GM21447 (cell line): Measurements from ENCODE around the gene MSL3B.

ENCODE experiments used
- ATAC-seq: cut with Tn5 transposase; IDR thresholded peaks from one replicate; pipeline ENCODE4 v1.9.1; 2021; ENCODE audit not compliant: unreplicated experiment

Gene MSL3B

DNA sequence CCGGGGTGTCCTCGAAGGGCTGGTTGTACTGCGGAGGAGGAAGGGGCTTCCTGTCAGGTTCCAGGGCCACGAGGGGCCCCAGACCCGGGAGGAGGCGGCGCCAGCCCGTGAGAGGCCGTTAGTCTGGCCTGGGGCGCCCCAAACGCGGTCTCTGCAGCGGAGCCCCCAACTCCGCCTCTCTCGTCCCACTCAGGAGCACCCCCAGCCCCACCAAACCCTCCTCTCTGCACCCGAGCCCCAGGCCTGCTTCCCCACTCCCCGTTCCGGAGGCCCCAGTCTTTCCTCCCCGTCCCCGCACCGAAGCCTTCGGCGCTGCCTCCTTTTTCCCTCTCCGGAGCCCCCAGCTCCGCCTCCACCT is 14.3 kb downstream of the MSL3B start:
- ATAC-seq = no peak

DNA sequence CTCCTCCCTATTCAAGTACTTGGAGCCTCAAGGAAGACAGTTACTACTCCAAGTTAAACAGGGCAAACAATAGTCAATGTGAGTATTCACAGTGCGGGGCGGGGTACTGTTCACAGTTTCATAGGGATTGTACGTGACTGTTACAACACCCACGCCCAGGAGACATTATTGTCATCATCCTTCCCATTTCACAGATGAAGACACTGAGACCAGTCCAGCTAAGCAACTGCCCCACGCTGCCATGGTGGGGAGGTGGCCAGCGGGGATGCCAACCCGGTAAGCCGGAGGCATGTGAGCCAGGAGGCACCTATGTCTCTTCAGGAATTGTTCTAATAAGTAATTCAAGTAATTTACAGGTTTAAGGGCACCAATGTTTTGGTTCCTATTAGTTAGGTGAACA is 14.8 kb downstream of the MSL3B start:
- ATAC-seq = no peak

DNA sequence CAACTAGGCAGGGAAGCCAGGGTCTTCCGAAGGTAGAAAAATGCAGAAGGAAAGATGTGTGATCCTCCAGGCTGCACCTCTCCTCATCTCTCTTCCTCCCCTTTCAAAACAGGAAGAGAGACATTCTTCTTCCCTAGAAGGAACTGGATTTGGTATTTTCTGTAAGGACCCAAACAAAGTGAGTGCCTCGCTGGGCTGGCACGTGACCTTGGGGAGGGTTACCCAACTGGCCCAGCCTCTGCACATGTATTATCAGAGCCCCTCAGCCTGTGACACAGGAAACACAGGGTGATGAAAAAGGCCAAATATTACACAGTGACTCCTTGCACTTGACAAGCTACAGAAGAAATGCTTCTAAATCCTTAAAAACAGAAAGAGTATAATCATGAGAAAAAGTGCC is 16.1 kb downstream of the MSL3B start:
- no peak for ATAC-seq

DNA sequence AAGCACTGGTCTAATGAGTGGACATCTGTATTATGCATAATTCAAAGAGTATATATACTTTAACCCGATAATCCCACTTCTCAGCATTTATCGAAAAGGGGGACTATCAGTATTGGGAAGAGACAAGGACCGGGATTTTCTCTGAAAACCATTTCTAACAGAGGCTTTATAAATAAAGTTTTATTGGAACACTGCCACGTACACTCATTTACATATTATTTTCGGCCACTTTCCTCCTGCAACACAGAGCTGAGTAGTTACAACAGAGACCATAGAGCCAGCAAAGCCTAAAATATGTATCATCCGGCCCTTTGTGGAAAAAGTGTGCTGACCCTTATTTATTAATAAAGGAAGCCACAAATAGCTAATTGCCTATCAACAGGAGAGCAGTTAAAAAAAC is 17.0 kb downstream of the MSL3B start:
- ATAC-seq = no peak

DNA sequence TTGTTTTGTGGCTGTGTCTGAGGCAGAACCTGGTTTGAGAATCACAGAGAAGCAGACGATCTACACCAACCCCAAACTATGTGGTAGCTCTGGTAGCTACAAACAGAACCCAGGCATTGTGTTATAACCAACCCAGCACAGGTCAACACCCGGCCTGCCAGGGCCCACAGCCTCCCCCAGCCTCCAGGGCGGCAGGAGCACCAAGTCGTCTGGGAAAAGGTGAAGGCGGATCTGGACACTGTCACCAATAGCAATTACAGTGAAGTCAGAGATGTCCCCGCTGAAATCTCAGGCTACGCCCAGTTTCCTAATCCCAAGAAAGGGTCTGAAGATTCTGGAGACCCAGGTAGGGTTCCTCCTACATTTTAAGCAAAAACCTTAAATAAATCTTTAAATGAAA is 17.4 kb downstream of the MSL3B start:
- no peak for ATAC-seq

DNA sequence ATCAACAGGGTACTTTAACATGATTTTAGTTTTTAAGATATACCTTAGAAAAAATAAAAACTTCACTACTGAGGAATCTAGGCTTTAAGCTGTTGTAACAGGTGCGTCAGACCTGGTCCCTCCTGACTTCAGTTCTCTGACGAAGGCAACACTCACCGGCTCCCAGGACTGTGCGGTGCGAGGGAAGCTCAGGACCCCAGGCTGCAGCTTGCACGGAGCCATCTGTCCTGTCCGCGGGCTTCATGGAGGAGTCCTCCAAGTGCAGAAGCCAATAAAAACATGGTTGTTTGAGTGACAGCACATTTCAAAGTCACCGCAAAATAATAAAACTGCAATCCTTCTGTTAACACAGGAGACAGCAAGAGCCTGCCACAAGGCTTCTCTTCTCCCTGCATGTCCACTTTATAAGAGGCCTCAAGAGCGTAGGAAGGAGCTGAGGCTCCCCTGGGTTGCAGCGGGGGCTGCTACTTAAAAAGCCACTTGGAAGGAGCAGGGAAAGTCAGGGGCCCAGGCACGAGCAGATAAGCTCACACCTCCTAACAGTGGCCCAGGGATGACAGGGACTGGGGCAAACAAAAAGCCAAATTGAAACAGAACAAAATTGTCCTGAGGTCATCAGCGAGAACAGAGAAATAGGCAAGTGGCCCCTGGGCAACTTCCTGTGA is 18.4 kb downstream of the MSL3B start:
- ATAC-seq = no peak

DNA sequence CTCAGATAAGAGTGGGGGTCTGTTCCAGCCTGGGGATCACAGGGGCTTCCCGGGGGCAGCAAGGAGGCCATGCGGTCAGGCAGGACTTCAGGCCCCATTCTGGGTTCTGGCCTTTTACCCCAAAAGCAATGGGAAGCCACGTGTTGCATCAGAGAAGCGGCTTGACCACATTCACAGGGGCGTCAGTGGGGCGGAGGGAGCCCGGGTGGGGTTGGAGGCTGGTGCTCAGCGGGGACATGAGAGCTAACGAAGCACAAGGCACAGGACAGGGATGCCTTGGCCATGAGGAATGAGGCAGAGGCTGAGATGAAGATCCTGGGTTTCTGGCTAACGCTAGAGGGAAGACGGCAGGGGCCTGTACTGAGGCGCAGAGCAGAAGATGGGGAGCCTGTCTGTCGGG is 19.9 kb downstream of the MSL3B start:
- no peak for ATAC-seq

DNA sequence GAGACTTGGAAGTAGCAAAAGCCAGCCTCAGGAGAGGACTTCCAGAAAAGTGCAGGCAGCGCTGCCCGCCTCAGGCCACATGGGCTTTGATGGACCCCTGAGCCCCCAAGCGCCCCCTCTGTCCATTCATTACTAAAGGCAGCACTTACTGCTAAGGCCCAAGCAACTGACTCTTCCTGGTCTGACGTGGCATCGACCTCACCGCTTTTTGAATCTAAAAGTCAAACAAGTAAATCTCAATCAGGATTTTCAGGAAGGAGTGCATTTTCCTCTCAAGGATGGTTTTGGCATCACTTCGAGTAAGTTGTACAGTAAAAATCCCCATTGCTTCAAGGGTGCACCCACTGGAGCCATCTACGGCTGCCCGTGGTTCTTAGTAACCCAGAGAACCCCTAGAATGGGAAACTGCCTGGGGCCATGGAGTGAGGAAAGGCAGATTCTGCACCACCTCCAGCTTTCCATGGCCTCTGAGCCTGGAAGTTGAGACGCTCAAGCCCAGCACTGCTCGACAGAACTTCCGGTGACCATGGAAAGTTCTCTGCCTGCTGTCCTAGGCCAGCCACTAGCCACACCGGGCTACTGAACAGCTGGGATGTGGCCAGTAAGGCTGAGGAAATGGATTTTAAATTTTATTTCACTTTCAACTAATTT is 20.8 kb downstream of the MSL3B start:
- ATAC-seq = no peak

DNA sequence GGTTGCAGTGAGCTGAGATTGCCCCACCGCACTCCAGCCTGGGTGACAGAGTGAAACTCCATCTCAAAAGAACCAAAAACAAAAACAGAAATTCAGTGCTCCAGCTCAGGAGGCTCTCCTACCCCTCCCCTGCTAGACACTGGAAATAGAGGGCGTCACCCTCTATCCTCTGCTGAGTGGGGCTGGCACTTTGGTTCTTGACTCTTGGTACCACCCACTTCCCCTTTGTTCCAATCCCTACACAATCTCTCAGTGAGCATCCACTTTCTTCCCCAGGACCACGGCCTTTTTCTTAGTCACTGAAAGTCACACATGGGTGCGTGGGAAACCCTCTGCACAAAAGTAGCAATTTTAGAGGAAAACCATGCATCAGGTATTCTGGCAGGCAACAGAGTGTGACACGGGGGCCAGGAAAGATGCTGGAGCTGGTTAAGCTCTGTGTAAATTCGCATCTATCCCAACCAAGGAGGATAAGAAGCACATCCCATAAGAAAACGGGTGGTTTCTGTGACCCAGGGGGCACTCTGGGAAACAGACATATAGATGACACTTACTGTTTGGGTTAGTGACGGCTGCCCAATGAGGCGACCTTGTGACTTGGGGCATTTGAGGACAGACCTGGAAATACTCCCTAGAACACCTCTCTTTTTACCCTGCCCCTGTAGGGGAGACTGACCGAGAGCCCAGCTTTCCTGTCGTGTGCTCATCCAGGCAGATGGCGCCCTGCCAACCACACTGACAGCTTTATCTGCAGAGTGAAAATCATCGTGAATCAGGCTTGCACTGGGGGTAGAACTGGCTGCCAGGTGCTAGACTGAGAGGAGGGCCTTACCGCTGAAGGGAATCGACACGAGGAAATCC is 21.6 kb downstream of the MSL3B start:
- no peak for ATAC-seq

DNA sequence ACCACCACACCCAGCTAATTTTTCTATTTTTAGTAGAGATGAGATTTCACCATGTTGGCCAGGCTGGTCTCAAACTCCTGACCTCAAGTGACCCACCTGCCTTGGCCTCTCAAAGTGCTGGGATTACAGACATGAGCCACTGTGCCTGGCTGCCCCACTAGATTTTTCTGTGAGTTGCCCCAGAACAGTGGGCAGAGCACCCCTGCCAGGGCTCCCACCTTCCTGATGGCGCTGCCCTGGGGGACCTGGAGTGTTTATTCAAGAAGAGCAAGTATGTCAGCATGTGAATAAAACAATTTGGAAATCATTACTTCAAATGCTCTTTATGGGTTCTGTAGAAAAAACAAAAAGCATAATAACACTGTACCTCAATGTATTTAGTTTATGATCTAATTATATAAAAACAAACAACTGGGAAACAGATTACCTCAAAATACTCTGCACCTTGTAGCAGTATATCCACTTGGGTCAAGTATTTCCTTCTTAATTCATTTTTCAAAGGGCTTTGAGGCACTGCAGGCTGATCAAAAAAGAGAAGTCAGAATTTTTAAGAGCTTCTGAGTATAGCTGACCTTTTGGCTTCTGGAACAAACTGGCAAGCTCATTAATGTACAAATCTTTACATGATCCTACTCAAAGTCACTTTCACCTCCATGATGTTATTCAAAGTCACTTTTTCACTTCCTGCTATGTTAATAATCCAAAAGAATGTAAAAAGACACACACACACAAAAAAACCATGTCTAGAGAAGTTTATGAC is 22.7 kb downstream of the MSL3B start:
- no peak for ATAC-seq

DNA sequence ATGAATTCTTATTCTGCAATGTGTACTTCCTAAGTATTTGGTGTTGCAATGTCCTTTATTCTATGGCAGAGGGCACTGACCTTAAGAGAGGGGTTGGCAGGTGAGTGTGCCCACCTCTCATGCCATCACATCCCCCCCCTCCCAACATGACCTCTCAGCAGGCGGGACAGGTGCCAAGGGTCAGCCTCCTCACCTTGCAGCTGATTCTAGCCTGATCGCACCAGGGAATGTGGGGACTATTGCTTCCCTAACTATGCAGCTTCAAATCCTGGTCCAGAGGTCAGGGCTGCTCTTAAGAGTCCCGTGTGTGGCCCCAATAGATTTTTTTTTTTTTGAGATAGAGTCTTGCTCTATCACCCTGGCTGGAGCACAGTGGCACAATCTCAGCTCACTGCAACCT is 23.4 kb downstream of the MSL3B start:
- no peak for ATAC-seq

DNA sequence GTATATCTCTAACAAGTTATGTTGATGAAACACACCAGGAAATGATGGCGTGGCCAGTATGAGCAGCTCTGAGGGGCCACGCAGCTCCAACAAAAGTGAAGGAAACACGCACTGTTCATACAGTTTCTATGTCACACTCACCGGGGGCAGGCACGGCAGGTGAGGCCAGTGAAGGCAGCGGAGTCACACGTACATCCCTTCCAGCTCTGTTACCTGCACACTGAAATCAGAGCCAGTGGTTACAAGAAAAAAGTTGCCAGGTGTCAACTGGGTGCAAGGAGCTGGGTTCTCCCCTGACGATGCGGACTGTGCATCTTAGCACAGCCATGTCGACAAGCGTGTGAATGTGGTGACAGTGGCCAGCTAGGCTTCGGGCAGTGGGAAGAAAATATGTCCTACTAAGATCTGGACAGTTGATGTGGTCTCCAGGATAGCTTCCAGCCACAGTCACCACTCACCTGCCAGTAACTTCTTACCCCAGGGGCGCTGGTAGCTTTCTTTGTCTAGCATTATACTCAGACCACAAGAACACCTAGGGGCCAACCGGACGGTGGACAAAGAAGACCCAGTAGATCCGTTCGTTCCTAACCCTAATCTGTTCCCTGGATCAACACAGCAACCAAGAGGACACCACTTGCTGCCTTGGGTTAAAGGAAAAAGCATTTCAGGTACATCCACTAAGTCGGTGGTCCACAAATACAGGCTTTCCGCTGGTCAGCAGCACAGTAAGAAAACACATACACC is 23.9 kb downstream of the MSL3B start:
- ATAC-seq = no peak

DNA sequence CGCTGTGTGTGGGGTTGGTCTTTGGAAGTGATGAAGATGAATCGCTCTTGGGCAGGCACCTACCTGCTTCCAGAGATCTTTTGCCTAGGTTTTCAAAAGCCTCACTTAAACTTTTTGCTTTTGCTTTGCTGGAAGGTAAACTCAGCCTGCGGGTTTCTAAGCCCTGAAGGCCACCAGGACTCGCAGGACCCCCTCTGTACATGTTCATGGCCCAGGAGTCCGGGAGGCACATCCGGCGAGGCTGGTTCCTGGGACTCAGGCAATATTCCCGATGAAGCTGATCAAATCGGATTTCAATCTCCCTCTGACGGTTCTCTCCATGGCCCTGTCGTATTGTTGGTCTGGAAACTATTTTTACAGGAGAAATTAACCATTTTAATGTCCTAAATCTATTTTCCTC is 27.0 kb downstream of the MSL3B start:
- no peak for ATAC-seq

DNA sequence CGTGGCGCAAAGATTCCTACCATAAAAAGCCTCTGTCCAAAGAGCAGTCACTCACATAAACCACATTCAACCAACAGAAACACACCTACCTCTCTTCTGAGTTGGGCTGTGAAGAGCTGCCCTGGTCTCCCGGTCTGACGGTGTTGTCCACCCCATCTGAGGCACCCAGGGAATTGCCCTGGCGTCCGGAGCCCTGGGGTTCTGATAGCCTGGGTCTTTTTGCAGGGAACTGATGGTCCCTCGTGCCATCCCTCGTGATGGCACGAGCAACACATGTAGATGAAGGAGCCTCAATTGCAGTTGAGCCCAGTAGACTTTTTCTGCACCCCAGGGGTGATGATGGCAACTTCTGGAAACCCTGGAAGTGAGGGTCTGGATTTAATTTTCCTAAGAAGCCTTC is 27.7 kb downstream of the MSL3B start:
- no peak for ATAC-seq

DNA sequence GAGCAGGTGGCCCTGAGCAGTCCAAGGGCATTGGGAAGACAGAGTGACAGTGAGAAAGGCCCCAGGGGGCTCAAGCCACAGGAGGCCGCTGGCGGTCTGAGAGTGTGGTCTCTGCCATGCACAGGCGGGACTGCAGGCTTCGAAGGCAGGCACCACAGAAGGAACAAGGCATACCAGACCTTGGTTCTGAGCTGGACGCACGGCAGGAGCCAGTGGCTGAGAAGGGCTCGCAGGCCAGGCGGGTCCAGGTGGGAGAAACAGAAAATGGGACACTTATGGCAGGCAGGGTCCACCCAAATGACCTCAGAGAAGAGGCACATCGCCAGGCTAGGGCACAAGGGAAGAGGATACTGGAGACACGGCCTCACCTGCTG is 28.8 kb downstream of the MSL3B start:
- ATAC-seq = no peak

DNA sequence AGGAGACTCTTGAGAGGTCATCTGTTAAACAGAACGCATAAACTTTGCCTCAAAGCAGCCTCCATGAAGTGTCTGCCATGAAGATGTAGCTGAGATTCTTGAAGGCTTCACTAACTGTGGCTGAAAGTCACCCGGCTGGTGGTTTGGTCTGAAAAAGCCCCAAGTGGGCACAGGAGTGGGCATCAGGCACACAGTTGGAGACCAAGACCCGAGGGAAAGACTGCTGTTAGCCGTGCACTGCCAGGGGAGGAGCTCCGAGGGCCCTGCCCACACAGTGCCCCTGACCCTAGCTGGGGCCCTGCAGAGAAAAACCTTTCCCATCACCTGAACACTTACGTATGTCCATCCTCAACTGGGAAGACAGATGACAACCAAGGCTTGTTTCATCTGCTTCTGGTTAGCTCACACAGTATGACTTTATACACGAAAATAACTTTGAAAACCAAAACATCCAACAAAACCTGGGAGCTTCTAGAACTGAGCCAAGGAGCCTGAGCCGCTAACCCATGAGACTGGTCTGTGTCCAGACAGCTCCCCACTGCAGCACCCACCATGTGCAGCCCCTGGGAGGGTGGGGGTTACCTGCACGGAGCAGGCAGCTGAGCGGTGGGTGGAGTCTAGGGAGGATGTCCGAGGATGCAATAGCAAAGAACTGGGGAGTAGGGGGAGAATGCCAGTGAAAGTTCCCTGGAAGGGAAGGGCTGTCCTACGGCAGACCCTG is 29.3 kb downstream of the MSL3B start:
- ATAC-seq = no peak

DNA sequence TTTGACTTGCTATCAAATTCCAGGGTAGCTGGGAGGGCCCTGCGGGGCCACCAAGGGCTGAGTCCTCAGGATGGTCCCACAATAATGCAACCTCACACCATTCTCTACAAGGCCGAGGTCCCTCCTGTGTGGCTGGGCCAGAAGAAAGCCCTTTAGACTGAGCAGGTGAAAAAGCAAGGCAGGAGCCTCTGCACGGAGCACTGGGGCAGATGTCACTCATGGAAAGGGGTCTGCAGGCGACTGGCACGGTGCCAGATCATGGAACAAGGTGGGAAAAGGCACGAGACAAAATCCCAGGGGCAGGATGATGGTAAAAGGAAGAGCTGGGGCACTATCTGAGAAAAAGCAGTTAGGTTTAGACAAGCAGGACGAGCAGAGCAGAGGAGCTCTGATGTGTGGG is 29.9 kb downstream of the MSL3B start:
- ATAC-seq = no peak

DNA sequence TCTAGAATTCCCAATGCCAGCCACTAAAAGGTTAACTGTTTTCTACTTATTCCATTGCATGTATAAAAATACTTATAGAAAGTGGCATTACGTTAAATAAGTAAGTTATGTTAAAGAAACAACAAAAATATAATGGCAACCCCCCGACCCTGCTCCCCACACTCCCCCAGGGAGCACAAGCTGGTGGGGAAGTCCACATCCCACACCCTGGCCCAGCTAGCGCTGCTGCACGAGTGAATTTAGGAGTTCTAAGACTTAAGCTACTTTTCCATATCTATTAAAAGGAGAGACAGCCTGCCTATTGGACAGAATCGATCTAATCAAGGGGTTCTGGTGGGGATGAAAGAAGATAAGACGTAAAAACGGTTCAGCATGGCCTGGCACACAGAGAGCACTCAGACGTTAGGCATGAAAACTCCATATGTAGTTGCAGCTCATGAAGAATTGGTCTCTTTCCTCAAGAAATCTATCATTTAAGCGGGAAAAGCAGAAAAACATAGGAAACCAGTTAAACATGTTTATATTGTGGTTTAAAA is 30.4 kb downstream of the MSL3B start:
- ATAC-seq = no peak

DNA sequence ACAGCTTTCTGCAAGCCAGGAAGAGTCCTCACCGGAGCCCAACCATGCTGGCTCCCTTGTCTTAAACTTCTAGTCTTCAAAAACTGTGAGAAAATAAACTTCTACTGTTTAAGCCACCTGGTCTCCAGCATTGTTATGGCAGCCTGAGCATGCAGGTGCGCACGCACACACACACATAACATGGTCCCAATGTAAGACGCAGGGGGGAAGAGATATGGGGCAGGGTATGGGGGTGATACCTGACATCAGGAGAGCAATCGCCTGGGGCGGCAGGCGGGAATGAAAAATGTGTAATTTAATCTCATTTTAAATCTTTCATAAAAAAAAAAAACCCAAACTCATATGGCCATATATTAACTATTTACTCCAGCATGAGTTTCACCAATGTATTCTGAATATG is 31.8 kb downstream of the MSL3B start:
- no peak for ATAC-seq
